Stomach (tissue), 4 donors: Measurements from ENCODE around the gene WDR93.

Experiments
- CTCF ChIP-seq, 7 experiments: fragments of 450-650 bp in 4 of 7; fragments of 200-600 bp in 3 of 7; sonication (generic) in 3 of 7; IDR thresholded peaks; one replicate each; pipeline ENCODE4 v1.5.1; 2016 to 2019; ENCODE audit warnings: antibody characterized with exemption in 7 of 7, control low read depth in 2 of 7, mild to moderate bottlenecking in 1 of 7
- EP300 ChIP-seq: sonication (generic); formaldehyde crosslinking; IDR thresholded peaks from one replicate; pipeline ENCODE4 v1.6.1; 2017; ENCODE audit warnings: antibody characterized with exemption
- POLR2A ChIP-seq, 4 donors: fragments of 450-650 bp; IDR thresholded peaks; one replicate each; pipeline ENCODE4 v1.6.1; 2016; ENCODE audit warnings: antibody characterized with exemption in 4 of 4, control low read depth in 2 of 4, mild to moderate bottlenecking in 1 of 4, moderate library complexity in 1 of 4
- POLR2AphosphoS5 ChIP-seq, 3 donors: sonication (generic); formaldehyde crosslinking; IDR thresholded peaks; one replicate each; pipeline ENCODE4 v1.6.1; 2016; ENCODE audit warnings: antibody characterized with exemption in 3 of 3

GRCh38 chr15:89645680-89646079, 44.9 kb upstream of the WDR93 start:
- no peak for TF ChIP-seq CTCF (IDR thresholded peaks at IDR 0.05)
- TF ChIP-seq POLR2A (IDR thresholded peaks at IDR 0.05): no peak
- no peak for TF ChIP-seq POLR2AphosphoS5 (IDR thresholded peaks at IDR 0.05)
- no peak for TF ChIP-seq EP300
